ENCODE results near the gene GNPTG.

Gene GNPTG

GRCh38 chr16:1333854-1334700 is 17.7 kb upstream of the GNPTG start:
- no peak for TF ChIP-seq CTCF (IDR thresholded peaks at IDR 0.05; ENCODE audit: borderline replicate concordance, control extremely low read depth, extremely low read depth, insufficient read depth, missing control alignments)
- DNase-seq (ENCODE audit: low spot score) = no peak
- in situ Hi-C loops (cut with MboI; ENCODE audit: low sequenced_read_pairs, unreplicated experiment) = no loop called here

- in situ Hi-C loops (cut with MboI; ENCODE audit: low sequenced_read_pairs, unreplicated experiment) = no loop called here
- no peak for DNase-seq (ENCODE audit: low spot score)
- TF ChIP-seq CTCF (IDR thresholded peaks at IDR 0.05; ENCODE audit: borderline replicate concordance, control extremely low read depth, extremely low read depth, insufficient read depth, missing control alignments) = no peak
Observed at GRCh38 chr16:1334739-1335138, 17.0 kb upstream of the GNPTG start.

- in situ Hi-C loops (cut with MboI; ENCODE audit: low sequenced_read_pairs, unreplicated experiment) = no loop called here
- TF ChIP-seq CTCF (IDR thresholded peaks at IDR 0.05; ENCODE audit: borderline replicate concordance, control extremely low read depth, extremely low read depth, insufficient read depth, missing control alignments) = no peak
- DNase-seq (ENCODE audit: low spot score) = no peak
Observed at GRCh38 chr16:1335211-1335971, 16.3 kb upstream of the GNPTG start.

GRCh38 chr16:1335996-1336395 is 15.7 kb upstream of the GNPTG start:
- no peak for DNase-seq (ENCODE audit: low spot score)
- TF ChIP-seq CTCF (IDR thresholded peaks at IDR 0.05; ENCODE audit: borderline replicate concordance, control extremely low read depth, extremely low read depth, insufficient read depth, missing control alignments) = no peak
- in situ Hi-C loops (cut with MboI; ENCODE audit: low sequenced_read_pairs, unreplicated experiment) = no loop called here

- in situ Hi-C loops (cut with MboI; ENCODE audit: low sequenced_read_pairs, unreplicated experiment) = no loop called here
- no peak for DNase-seq (ENCODE audit: low spot score)
- TF ChIP-seq CTCF (IDR thresholded peaks at IDR 0.05; ENCODE audit: borderline replicate concordance, control extremely low read depth, extremely low read depth, insufficient read depth, missing control alignments) = no peak
Observed at GRCh38 chr16:1336619-1337018, 15.1 kb upstream of the GNPTG start.

- in situ Hi-C loops (cut with MboI; ENCODE audit: low sequenced_read_pairs, unreplicated experiment) = no loop called here
- TF ChIP-seq CTCF (IDR thresholded peaks at IDR 0.05; ENCODE audit: borderline replicate concordance, control extremely low read depth, extremely low read depth, insufficient read depth, missing control alignments) = no peak
- no peak for DNase-seq (ENCODE audit: low spot score)
Observed at GRCh38 chr16:1337486-1337885, 14.2 kb upstream of the GNPTG start.

All from GM13976 (cell line).